DMS53 treated with DMSO at 0.1 percent for 48 hours (cell line): ENCODE measurements around the gene TPRG1.

Experiments
- DNase-seq: peaks from one replicate; lab custom pipeline; 2025; ENCODE audit not compliant: unreplicated experiment; lab: John Stamatoyannopoulos, UW

TPRG1 gene, protein sequence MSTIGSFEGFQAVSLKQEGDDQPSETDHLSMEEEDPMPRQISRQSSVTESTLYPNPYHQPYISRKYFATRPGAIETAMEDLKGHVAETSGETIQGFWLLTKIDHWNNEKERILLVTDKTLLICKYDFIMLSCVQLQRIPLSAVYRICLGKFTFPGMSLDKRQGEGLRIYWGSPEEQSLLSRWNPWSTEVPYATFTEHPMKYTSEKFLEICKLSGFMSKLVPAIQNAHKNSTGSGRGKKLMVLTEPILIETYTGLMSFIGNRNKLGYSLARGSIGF

DNA sequence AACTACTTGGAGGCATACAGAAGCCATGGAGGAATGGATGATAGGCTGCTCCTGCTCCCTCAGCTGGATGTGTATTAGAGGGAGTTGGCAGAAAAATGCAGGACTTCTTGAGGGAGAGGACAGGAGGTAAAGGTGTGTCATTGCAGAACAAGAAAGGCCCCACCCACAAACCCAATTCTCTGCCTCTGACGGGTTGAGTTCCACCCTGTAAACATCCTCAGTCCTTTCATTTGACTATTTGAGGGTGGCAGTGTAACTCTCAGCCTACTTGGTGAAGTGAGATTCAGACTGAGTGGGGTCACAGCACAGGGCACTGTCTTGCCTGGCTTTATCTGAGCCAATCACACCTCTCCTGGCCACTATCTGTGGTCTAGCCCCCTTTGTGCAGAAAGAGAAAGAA is at the start of gene TPRG1:
Gene TPRG1, plus strand, starts transcription at position 265 of the 400 bp plus-strand sequence. CDS start 35,414 bp downstream, outside the sequence.
- DNase-seq: no peak

DNA sequence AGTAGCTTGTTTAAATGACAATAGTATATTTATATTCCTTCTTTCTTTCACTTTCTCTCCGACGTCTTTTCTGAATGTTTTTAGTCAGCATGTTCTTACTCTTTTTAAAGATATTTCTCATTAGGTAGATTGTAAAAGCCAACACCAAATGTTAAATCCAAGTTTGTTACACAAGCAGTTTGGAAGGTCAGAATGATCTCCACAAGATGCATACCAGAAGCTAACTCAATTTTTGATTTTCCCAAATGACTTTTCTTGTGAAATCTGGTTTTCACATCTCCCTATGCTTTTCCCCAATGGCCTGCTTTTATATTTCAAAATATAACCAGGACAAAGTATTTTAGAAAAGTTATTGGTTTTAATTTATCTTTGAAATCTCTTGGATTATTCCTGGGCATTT is 49.7 kb upstream of the TPRG1 start:
- DNase-seq: no peak

DNA sequence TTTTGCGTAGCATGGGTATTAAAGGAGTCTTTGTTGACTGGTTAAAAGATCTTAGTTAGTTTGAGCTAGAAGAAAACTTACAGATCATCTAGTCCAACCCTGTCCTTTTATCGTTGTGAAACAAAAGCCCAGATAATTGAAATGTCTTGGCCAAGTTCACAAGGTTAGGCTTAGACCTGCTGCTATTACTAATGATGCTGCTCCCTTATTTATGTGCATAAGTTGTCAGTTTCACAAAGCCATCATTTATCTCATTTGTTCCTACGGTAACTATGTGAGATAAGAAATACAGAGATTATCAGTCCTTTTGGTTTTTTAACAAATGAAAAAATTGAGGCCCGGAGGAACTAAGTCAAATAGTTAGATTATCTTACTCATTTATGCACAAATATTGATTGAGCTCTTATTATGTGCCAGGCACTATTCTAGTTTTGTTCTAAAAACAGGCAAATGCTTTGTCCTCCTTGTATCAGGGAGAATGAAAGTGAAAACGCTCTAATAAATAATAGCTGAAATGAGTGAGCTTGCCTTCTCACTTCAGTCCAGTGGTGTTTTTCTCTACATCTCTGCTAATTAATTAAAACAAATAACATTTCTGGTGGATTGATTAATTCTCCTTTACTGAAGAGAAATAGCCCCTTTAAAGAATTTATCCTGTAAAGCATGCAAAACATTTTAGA is 49.1 kb upstream of the TPRG1 start:
- no peak for DNase-seq

DNA sequence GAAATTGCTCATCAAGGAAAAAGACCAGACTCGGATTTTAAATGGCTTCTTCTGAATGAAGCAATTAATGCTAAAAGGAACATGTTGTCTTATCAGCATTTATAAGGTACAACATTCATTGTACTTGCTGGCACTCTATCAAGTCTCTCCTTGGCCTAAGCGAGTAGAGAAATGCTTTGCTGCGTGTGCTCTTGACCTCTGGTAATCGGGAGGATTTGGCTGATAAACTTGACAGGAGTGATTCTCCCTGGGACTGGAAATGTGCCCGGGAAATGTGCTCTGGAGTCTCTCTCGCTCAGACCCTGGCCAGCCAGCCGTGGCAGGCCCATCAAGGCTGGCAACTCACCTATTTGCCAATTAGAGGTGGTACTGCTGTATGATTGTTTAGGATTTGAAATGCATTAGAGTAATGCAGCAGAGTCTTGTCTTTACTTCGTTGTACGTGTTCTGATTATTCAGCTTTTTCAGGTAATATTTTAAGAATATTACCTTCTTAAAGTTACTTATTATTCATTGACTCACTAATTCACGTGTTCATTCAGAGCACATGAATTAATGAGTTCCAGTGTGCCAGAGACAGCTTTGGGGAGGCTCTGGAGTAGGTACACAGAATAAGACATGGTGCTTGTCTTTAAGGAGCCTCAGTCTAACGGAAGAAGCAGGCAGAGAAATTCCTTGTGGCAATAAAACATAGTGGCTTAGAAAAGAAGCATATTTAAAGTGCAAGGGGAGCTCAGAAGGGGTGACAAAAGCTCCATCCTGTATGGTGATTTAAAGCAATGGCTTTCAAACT is 48.0 kb upstream of the TPRG1 start:
- no peak for DNase-seq

DNA sequence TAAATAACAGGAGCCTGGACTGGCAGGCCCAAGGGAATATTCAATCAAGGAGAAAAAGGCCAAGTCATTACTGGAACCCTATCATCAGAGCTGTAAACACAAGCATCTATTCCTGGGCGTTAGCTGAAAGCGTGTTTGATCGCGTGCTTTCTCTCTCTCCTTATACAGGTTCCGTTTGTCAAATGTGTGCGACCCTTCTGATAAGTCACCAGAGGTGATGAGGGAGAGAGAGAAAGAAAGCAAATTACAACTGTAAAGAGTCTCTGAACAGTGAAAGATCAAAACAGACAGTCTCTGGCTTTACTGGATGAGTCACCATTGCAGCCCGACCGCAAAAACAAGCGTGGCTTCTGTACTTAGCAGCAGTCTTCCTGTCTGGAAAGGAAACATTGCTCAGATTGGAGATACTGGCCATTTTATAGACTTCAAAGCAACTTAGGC is 39.5 kb upstream of the TPRG1 start:
- peak; percentile 54 for DNase-seq

DNA sequence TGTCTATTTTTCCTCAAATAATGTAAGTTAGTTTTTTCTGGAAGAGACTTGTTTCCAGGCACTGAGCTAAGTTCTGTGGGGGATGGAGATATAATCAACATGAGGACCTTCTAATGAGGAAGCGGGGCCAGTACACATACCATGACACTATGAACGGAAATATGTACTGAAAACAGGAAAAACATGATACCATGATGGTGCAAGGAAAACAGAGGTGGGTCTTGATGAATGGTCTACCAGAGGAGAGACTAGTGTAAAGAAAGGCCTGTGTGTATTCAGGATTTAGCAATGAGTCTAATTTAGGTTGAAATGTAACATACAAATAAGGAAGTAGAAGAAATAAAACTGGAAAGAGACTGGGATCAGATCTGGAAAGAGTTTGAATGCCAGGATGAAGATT is 38.9 kb upstream of the TPRG1 start:
- no peak for DNase-seq

DNA sequence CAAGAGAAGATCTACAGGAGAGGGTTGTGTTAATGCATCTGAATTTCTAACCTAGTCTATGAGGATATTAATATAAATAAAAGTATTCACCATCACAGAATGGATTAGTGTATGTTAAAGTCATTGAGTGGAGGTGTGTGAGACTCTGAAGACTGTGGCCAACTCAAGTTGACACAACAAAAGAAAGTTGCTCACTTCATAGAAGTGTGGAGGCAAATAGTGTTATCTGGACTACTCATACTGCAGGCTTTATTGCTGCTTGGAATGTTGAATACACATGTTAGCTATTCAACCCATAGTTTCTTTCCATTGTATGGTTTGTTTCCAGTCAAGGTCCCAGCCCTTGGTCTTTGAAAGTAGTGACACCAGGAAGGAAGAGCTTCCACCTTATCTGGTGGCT is 38.0 kb upstream of the TPRG1 start:
- DNase-seq: no peak

DNA sequence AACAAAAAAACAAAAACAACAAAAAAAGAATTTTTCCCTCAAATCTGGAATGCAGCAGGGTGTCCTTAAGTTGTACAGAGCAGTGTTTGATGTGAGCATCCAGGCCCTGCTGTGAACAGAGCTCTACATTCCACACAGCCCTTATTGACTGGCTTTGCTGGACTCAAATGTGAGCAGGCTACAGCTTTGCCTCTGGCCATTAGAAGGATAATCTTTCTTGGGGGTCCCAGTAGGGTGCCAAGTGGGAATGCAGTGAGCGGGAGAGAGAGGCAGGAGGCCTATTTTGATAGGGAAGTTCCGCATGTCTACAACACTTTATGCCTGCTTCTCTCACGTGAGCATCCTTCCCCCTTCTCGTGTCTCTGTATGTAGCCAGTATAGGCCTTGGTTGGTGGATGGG is 34.4 kb upstream of the TPRG1 start:
- DNase-seq: no peak

DNA sequence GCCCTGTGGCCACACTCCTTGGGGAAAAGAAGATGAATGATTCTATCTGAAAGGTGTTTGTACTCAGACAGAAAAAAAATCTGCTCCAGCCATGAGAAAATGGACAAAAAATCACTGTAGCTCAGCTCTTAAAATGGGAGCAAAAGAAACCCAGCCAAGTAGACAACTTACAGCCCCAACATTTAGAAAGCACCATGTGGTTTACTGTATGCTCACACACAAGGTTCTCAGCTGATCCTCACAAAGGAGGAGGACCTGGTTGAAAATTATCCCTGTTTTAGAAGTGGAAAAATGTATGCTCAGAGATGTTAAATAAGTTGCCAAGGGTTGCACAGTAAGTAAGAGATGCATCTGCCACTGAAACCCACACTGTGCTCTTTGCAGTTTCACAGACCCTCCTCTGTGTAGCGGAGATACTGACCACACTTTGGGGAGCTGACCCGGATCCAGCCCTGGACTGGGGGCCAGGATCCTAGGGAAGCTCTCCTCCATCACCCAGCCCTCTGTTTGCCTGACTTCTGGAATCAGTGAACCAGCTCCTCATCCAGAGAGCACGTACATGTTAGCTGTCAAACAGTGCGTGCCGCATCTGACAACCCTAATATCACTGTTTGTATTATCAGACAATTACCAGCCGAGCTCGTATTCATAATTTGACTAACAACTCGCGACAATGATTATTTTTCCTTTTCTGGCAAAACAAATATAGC is 32.7 kb upstream of the TPRG1 start:
- DNase-seq: no peak

DNA sequence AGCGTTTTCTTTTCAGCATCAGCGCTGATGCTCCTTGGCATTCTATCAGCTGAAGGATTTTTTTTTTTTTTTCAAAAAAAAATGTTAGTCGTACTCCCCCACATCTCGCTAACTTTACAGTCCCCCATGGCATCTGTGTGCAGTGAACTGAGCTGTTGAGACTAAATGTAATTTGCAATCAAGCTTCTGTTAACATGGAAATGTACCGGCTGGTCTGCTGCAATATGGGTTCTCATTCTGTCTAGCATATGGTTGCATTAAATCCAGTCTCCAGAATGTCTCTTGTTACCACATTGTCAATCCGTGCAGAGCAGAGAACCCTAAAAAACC is 32.2 kb upstream of the TPRG1 start:
- DNase-seq: no peak

DNA sequence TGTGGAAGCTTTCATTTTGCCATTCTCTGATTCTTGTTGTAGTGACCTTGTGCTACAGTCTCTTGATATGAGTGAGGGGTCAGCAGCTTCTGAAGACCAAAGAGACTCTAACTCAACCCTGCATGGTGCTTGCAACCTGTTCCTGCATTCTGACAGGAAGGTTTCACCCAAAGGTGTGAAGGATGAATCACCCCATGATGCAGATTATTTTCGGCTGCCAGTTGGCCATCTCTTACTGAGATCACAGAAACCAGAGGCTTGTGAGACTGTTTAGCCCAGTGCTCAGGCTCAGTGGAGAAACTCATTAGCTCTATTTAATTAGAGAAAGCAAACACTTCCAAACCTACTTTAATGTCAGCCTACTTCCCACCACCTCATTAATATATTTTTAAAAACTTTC is 29.2 kb upstream of the TPRG1 start:
- no peak for DNase-seq

DNA sequence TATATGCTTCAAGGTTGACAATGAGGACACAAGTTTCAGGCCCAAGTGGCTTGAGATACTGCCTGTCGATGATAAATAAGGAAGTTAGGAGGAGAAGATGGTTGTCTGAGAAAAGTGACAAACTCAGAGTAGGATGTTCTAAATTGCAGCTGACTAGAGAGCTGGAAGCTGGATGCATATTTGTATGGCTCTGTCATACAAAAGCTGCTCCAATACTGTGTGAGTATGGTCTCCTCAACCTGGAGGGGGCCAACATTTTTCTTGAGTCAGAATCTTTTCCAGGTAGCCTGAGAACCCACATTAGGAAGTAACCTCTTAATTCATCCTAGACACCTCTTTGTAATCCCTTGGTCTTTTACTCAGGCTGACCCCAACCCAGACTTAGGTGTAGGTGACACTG is 28.4 kb upstream of the TPRG1 start:
- no peak for DNase-seq

DNA sequence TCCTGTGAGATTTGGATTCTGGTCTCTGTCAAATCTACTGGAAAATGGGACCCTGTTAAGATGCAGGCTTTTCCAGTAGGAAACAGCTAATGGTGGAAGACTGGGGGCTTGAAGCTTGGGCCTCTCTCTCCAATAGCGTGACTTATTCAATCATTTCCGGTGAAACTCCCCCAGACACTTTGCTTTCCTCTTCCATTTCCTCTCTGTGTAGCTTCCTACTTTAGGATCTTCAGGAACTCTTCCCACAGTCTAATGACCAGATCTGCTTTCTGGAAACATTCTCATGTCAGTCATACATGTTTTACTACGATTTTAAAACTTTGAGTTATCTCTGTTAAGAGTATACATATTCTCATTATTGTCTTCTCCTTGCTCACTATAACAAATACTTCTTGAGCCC is 28.0 kb upstream of the TPRG1 start:
- DNase-seq: no peak

DNA sequence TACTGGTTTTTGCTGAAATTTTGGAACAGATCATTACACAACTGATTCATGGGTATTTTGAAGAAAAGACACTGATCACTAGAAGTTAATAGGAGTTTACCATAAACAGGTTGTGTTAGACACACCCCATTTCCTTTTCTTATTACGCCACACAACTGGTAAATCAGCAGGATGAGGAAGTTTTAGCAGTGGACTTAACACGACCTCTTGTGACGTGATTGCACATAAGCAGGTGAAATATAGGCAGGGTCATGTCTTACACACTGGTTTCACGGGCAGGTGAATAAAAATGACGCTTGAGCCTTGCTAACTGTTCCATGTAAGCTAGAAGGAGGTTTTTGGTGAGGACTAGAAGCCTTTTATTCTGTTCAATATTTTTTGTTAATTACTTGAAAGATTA is 27.1 kb upstream of the TPRG1 start:
- DNase-seq: no peak

DNA sequence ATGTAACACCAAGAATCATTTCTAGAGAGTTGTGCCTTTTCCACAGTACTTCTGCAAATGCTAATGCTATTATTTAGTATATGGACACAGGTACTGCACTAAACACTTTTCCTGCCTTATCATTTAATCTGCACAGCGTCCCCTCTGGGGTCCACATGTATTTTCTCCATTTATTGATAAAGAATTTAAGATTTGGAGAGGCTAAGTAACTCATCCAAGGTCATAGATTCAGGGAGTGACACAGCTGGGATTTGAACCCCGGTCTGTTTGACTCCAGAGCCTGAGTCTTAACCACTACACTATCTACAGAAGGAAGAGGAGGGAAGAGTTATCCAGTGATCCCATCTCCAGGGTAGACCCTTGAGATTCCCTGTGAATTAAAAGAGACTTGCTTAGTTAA is 24.9 kb upstream of the TPRG1 start:
- no peak for DNase-seq

DNA sequence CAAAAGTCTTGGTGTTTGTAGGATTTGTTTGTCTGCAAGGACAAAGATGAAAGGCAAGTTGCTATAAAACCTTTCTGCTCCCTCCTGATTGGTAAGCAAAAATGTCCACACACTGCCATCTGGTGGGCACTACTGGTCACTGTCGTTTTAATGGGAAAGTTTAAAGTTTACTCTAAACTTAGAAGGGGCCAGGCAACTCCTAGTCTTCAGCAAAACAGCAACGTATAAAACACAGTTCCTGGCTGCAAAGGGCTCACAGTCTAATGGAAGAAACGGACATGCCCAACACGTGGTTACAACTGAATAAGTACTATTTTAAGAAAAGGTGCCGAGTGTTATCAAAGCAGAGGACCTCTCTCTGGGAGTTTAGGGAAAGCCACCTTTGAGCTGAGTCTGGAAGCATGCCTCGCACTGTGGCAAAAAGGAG is 23.7 kb upstream of the TPRG1 start:
- peak; percentile 22 for DNase-seq

DNA sequence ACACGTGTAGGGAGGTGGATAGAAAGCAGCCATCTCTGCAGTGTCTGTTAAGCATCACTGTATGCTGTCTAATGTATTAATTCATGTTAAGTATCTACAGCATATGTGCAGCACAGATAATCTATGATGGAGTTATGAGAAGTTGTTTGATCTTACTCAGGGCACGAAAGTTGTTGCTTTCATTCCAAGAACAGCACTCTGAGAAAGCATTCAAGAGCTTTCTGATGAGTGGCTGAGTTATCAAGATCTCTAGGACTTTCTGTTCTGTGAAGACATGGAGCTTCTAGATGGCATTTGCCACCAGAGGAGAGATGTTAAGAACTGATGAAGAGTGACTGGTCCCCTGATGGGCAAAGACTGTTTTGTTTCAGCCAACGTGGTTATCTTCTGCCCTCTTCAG is 22.6 kb upstream of the TPRG1 start:
- no peak for DNase-seq

DNA sequence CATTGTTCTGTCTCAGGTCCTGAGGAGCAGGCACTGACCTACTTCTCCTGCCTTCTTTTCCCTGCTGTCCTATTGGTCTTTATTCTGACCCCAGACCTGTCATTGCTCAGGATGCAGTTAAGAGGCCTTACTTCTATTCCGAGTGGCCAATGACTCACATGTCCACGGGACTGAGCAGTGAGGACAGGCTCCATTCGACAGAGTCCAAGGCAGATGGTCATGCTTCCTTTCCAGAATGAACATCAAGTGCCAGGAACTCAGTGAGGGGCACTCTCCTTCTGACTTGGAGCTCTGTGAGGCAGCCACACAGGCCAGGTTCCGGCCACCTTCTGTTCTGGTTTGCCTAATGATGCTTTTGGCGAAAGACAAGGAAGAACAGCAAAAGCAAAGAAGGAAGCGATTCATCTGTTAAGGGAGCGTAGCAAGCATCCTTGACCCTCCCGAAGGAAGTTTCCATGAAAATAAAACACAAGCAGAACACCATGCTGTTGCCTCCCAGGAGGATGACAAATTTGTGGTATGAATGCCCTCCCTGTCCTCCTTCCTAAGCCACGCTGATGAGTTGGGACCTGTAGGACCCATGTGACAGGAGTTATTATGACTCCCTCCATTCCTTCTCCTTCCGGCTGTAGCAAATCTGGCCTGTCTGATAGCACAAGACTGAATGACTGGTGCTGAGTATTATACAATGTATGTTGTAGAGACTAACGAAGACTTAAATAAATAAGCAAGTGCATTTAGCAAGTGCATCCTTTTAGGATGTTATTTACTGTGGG is 14.4 kb upstream of the TPRG1 start:
- no peak for DNase-seq

DNA sequence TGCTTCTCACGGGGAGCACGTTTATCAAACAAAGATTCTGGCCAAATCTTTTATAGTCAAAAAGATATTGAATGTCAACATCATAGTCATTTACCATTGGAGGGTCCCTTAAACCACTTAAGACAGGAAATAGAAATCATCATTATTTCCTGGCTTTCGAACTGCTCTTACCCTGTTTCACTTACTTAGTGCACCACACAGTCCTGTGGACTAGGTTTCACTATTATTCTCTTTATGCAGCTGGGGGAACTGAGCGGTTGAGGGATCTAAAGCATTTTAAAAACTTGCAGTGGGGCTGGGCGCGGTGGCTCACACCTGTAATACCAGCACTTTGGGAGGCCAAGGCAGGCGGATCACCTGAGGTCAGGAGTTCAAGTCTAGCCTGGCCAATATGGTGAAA is 13.7 kb upstream of the TPRG1 start:
- DNase-seq: no peak

DNA sequence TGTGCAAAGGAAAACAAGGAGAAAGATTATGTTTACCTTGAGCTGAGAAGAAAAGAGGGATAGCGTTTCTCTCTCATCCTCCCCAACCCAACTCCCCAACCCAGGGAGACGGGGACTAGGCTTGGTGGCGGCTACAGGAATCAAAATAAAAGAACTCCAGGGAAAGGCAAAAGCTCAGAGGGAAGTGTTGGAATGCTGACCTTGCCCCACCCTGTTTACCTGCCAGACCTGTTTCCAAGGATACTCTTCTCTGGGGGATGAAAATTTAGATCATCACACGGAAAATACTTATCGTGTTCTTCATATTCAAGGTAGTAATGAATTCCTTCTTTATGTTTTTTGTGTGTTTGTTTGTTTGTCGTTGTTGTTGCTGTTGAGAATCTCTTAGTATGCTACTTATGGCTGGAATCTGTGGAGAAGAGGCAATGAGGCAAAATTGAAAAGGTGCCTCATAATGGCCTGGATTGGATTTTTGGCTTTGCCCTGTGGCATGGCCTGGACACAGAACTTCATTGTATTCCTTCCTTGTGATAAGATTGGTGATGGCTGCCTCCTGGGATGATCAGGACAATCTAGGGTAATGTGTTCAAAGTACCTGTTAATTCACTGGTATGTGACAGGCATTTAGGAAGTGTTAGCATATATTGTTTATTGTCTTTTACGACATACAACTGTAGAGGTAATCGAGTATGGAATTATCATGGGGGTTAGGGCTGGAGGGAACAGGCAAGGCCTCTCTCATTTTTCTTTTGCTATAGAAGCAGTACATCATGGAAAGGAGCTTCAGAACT is 11.1 kb upstream of the TPRG1 start:
- no peak for DNase-seq
